Measurements from ENCODE around the gene EFCAB9.

EFCAB9 gene

GRCh38 chr5:172234031-172234430 lies 40.1 kb downstream of the EFCAB9 start:
- DNase-seq (ENCODE audit: low read depth), result no peak
- TF ChIP-seq, protein P1, sequence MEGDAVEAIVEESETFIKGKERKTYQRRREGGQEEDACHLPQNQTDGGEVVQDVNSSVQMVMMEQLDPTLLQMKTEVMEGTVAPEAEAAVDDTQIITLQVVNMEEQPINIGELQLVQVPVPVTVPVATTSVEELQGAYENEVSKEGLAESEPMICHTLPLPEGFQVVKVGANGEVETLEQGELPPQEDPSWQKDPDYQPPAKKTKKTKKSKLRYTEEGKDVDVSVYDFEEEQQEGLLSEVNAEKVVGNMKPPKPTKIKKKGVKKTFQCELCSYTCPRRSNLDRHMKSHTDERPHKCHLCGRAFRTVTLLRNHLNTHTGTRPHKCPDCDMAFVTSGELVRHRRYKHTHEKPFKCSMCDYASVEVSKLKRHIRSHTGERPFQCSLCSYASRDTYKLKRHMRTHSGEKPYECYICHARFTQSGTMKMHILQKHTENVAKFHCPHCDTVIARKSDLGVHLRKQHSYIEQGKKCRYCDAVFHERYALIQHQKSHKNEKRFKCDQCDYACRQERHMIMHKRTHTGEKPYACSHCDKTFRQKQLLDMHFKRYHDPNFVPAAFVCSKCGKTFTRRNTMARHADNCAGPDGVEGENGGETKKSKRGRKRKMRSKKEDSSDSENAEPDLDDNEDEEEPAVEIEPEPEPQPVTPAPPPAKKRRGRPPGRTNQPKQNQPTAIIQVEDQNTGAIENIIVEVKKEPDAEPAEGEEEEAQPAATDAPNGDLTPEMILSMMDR (IDR thresholded peaks at IDR 0.05; ENCODE audit: control insufficient read depth, insufficient read depth, low read depth, low read length, missing control alignments), result no peak
- H3K4me3 ChIP-seq (ENCODE audit: control insufficient read depth, low read depth, low read length), result no peak overlapping the region

DNA sequence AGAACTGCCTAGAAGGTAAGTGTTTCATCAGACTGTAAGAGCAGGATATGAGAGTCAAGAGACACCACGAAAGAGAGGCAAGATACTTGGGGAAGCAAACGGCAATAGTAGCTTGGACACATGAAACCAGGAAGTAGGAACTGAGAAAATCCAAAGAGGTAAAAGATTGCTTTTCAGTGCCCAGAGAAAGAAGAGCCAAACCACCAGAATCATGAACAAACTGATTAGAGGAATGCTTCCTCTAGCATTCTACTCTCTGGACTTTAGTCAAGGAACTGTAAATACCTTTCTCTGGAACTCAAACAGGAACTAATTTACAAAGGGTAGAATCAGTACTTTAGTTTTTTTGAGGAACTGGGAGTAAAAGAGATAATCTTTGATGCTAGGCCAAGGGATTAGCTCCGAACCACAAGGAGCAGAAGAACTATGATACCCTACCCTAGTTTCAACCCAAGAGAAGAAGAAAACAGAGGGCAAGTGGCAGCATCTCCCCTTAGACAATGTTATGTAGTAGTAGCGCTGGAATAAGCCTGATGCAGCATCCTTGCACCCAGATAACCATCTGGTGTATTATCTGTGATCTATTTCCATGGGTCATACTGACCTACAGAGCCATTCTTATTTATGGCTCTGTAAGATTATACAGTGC lies 41.3 kb downstream of the EFCAB9 start:
- TF ChIP-seq, protein P1 (IDR thresholded peaks at IDR 0.05; ENCODE audit: control insufficient read depth, insufficient read depth, low read depth, low read length, missing control alignments), result no peak
- H3K4me3 ChIP-seq (ENCODE audit: control insufficient read depth, low read depth, low read length), result no peak overlapping the region
- no peak for DNase-seq (ENCODE audit: low read depth)

GRCh38 chr5:172235827-172236736 lies 42.1 kb downstream of the EFCAB9 start:
- no peak overlapping the region for H3K4me3 ChIP-seq (ENCODE audit: control insufficient read depth, low read depth, low read length)
- DNase-seq (ENCODE audit: low read depth), result no peak
- TF ChIP-seq, protein P1 (IDR thresholded peaks at IDR 0.05; ENCODE audit: control insufficient read depth, insufficient read depth, low read depth, low read length, missing control alignments), result no peak

- DNase-seq (ENCODE audit: low read depth), result no peak
- H3K4me3 ChIP-seq (ENCODE audit: control insufficient read depth, low read depth, low read length), result no peak overlapping the region
- TF ChIP-seq, protein P1 (IDR thresholded peaks at IDR 0.05; ENCODE audit: control insufficient read depth, insufficient read depth, low read depth, low read length, missing control alignments), result no peak
These were observed 44.4 kb downstream of the EFCAB9 start for GRCh38 chr5:172238334-172238733.

DNA sequence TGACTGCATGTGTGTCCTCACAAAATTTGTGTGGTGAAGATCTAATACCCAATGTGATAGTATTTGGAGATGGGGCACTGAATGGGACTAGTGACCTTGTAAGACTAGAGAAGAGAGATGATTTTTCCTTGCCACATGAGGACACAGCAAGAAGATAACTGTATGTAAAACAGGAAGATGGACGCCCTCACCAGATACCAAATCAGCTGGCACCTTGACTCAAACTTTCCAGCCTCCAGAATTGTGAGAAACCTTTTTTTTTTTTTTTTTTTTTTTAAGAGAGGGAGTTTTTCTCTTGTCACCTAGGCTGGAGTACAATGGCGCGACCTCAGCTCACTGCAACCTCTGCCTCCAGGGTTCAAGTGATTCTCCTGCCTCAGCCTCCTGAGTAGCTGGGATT lies 49.3 kb downstream of the EFCAB9 start:
- TF ChIP-seq, protein P1 (IDR thresholded peaks at IDR 0.05; ENCODE audit: control insufficient read depth, insufficient read depth, low read depth, low read length, missing control alignments), result no peak

GRCh38 chr5:172245046-172245445 lies 51.1 kb downstream of the EFCAB9 start:
- TF ChIP-seq, protein P1 (IDR thresholded peaks at IDR 0.05; ENCODE audit: control insufficient read depth, insufficient read depth, low read depth, low read length, missing control alignments), result no peak
- H3K4me3 ChIP-seq (ENCODE audit: control insufficient read depth, low read depth, low read length), result no peak overlapping the region
- no peak for DNase-seq (ENCODE audit: low read depth)

More for the DNA sequence above, 49.3 kb downstream of the EFCAB9 start:
- DNase-seq (ENCODE audit: low read depth), result no peak
- no peak overlapping the region for H3K4me3 ChIP-seq (ENCODE audit: control insufficient read depth, low read depth, low read length)

Measured in AG09309 (cell line).